Nephron (organoid): ENCODE measurements around the gene EFS.

Source experiments
- H3K27ac Mint-ChIP-seq, 3 experiments: 2 replicates each; pipeline ENCODE4 v1.8.0; 2020; ENCODE audit warnings: mixed read lengths in 3 of 3, mild to moderate bottlenecking in 2 of 3, moderate library complexity in 1 of 3
- H3K27me3 Mint-ChIP-seq: 2 replicates; pipeline ENCODE4 v1.8.0; 2021; ENCODE audit warnings: low read depth, mild to moderate bottlenecking, moderate library complexity, mixed read lengths
- H3K36me3 Mint-ChIP-seq: 2 replicates; pipeline ENCODE4 v1.8.0; 2020; ENCODE audit warnings: low read depth, mixed read lengths
- H3K4me1 Mint-ChIP-seq: 2 replicates; pipeline ENCODE4 v1.8.0; 2020; ENCODE audit warnings: mixed read lengths
- H3K4me3 Mint-ChIP-seq, 3 experiments: 2 replicates each; pipeline ENCODE4 v1.8.0; 2020; ENCODE audit warnings: mild to moderate bottlenecking in 3 of 3, mixed read lengths in 3 of 3, moderate library complexity in 2 of 3
- H3K9me3 Mint-ChIP-seq: 2 replicates; pipeline ENCODE4 v1.8.0; 2020; ENCODE audit warnings: mixed read lengths
- CTCF ChIP-seq, 3 experiments: fragments of 200-600 bp; sonication (generic); IDR thresholded peaks; one replicate each; pipeline ENCODE4 v1.5.0; 2021; ENCODE audit warnings: antibody characterized with exemption in 3 of 3; ENCODE audit not compliant: unreplicated experiment in 3 of 3

EFS gene

GRCh38 chr14:23360496-23360895, 4.5 kb downstream of the EFS start:
- no peak for TF ChIP-seq CTCF (IDR thresholded peaks at IDR 0.05; ENCODE audit: unreplicated experiment in 3 of 3)
- peaks cover 41% of the 10 kb centered on the region for H3K4me1 Mint-ChIP-seq
- no peaks in the 10 kb centered on the region for H3K9me3 Mint-ChIP-seq
- H3K27me3 Mint-ChIP-seq: no peaks in the 10 kb centered on the region
- peaks cover 33% of the 10 kb centered on the region for H3K36me3 Mint-ChIP-seq
- H3K27ac Mint-ChIP-seq: peak overlapping the region in 1 of 3 experiments; percentile 52
- H3K4me3 Mint-ChIP-seq: no peak overlapping the region

DNA sequence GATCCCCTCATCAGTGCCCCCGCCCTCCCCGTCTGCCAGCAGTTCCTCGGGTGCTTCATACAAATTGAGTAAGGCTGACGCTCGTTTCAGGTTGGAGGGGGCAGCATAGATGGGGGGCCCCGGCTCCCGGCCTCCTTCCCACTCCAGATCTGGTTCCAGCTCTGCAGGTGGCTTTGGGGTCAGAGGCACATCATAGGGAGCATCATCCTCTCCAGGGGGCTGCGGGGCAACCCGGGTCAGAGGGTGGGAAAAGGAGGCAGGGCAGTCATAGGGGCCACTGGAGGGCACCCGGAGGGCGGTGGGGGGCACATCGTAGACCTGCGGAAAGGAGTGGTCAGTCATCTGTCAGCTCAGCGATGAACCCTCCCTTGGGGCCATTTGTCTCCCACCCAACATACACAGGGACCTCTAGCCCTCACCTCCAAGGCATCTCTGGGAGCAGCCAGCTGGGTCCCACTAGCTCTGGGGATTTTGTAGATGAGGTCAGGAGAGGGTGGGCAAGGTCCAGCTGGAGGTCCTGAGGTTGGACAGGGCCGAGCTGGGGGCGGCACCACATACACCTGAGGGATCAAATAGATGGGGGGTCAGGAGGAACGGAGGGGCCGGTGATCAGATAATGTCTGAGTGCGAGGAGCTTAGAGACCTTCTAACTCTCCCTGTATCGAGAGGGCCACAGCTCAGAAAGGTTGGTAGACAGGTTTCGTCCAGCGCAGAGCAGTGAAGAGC, 5.1 kb downstream of the EFS start:
- Mint-ChIP-seq H3K9me3 (no peaks in the 10 kb centered on the region), H3K27me3 (no peaks in the 10 kb centered on the region), H3K27ac (peak overlapping the region in 1 of 3 experiments; percentile 52), H3K4me1 (peaks cover 41% of the 10 kb centered on the region), H3K4me3 (no peak overlapping the region), H3K36me3 (peaks cover 33% of the 10 kb centered on the region)
- TF ChIP-seq CTCF (IDR thresholded peaks at IDR 0.05; ENCODE audit: unreplicated experiment in 3 of 3): no peak

DNA sequence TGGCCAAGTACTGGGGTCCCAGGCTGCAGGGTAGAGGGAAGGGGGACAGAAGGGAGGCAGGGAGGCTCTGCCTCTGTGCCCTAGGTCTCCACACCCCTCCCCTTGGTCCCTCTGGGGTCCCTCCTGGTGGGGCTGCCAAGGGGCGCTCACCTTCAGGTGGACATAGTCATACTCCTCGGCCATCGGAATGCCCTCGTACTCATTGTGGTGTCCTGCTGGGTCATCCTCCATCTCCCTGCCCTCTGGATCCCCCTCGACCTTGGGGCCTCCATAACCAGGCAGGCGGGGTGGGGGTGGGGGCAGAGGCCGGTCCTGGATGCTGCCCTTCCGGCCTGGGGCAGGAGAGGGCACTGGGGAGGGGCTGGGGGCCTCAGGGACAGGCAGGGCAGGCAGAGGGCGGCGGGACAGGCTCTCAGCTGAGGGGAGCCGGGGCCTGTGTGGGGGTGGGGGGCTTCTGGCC, 5.8 kb downstream of the EFS start:
- Mint-ChIP-seq H3K27me3 (no peaks in the 10 kb centered on the region), H3K9me3 (no peaks in the 10 kb centered on the region), H3K4me1 (peaks cover 39% of the 10 kb centered on the region), H3K4me3 (no peak overlapping the region), H3K36me3 (peaks cover 29% of the 10 kb centered on the region), H3K27ac (no peak overlapping the region)
- no peak for TF ChIP-seq CTCF (IDR thresholded peaks at IDR 0.05; ENCODE audit: unreplicated experiment in 3 of 3)

DNA sequence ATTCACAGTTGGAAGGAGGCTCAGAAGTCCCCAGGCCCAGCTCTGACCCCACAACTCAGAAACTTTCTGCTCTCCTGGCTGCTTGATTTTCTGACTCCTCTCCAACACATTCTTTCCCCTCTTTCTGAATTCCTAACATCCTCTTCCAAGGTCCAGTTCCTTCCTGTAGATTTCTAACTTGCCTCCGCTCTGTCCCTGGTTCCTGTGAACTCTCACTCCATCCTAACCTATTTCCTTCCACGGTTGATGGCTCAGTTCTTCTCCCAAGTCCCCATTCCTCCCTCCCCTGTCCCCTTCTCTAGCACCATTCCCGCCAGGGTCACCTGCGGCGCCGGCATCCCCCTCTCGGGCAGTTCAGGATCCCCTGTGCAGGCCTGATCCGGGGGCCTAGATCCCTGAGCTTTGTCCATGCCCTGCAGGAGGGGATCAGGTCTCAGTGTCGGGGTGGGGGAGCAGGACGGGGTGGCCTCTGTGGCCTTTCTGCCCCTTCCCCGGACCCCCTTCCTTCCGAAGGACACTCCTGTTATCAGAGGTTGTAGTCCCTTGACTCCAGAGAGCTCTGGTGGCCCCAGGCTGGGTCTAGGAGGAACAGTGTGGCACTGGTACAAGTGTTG, 6.3 kb downstream of the EFS start:
- no peak for TF ChIP-seq CTCF (IDR thresholded peaks at IDR 0.05; ENCODE audit: unreplicated experiment in 3 of 3)
- H3K4me1 Mint-ChIP-seq: peaks cover 41% of the 10 kb centered on the region
- H3K9me3 Mint-ChIP-seq: no peaks in the 10 kb centered on the region
- peak overlapping the region; percentile 35 to 82 (median 48) for H3K27ac Mint-ChIP-seq
- H3K27me3 Mint-ChIP-seq: no peaks in the 10 kb centered on the region
- no peak overlapping the region for H3K4me3 Mint-ChIP-seq
- H3K36me3 Mint-ChIP-seq: peaks cover 27% of the 10 kb centered on the region

DNA sequence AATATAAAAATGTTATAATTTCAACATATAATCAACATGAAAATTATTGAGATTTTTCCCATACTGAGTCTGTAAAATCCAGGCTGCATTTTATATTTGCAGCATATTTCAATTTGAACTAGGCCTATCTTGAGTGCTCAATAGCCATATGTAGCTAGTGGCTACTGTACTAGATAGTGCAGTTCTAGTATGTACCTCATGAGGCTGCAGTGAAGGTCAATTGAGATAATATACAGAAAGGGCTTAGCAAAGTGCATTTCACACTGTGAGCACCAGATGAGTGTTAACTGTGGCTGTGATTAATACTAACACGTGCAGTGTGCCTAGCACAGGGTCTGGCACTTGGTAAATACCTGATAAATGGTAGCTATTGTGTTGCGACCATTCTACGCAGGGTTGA, 6.9 kb downstream of the EFS start:
- H3K9me3 Mint-ChIP-seq: no peaks in the 10 kb centered on the region
- TF ChIP-seq CTCF (IDR thresholded peaks at IDR 0.05; ENCODE audit: unreplicated experiment in 3 of 3): no peak
- no peak overlapping the region for H3K4me3 Mint-ChIP-seq
- no peaks in the 10 kb centered on the region for H3K27me3 Mint-ChIP-seq
- peaks cover 44% of the 10 kb centered on the region for H3K4me1 Mint-ChIP-seq
- H3K36me3 Mint-ChIP-seq: peaks cover 27% of the 10 kb centered on the region
- peak overlapping the region in 2 of 3 experiments; percentile 48 to 82 for H3K27ac Mint-ChIP-seq
